H1 (cell line): ENCODE measurements around the gene SERPINB6.
"Not testable (repeated sequence)": the region's sequence is repeated elsewhere in the genome, so short reads cannot be mapped to it uniquely, and the experiment has no call there.

Experiments
- ASH2L ChIP-seq: fragments of 200-600, 300-600 bp; sonication (generic); IDR thresholded peaks from one replicate; pipeline ENCODE4 v1.7.1; 2017; ENCODE audit warnings: low read length
- ZNF274 ChIP-seq: IDR thresholded peaks from 2 replicates; pipeline ENCODE4 v1.7.0; 2012; ENCODE audit warnings: low read length, borderline replicate concordance; ENCODE audit errors: extremely low read depth
- TF ChIP-seq, protein P1 (sequence below), 3 experiments: IDR thresholded peaks; 1 replicate in 2 of 3; 2 replicates in 1 of 3; pipeline versions ENCODE4 v1.5.1 to v1.6.1; 2011; ENCODE audit warnings: low read length in 3 of 3, mild to moderate bottlenecking in 3 of 3, inconsistent platforms in 2 of 3, low read depth in 1 of 3, moderate library complexity in 1 of 3; ENCODE audit not compliant: insufficient read depth in 1 of 3; ENCODE audit errors: control extremely low read depth in 1 of 3
- TF ChIP-seq, protein P2 (sequence below): IDR thresholded peaks from 2 replicates; pipeline ENCODE4 v1.6.1; 2012; ENCODE audit warnings: inconsistent platforms

DNA sequence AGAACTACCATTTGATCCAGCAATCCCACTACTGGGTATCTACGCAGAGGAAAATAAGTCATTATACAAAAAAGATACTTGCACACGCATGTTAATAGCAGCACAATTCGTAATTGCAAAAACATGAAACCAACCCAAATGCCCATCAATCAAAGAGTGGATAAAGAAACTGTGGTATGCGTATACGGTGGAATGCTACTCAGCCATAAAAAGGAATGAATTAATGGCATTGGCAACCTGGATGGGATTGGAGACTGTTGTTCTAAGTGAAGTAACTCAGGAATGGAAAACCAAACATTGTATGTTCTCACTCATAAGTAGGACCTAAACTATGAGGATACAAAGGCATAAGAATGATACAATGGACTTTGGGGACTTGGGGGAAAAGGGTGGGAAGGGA lies 1.3 kb upstream of the SERPINB6 start:
- TF ChIP-seq, protein P1, sequence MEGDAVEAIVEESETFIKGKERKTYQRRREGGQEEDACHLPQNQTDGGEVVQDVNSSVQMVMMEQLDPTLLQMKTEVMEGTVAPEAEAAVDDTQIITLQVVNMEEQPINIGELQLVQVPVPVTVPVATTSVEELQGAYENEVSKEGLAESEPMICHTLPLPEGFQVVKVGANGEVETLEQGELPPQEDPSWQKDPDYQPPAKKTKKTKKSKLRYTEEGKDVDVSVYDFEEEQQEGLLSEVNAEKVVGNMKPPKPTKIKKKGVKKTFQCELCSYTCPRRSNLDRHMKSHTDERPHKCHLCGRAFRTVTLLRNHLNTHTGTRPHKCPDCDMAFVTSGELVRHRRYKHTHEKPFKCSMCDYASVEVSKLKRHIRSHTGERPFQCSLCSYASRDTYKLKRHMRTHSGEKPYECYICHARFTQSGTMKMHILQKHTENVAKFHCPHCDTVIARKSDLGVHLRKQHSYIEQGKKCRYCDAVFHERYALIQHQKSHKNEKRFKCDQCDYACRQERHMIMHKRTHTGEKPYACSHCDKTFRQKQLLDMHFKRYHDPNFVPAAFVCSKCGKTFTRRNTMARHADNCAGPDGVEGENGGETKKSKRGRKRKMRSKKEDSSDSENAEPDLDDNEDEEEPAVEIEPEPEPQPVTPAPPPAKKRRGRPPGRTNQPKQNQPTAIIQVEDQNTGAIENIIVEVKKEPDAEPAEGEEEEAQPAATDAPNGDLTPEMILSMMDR (IDR thresholded peaks at IDR 0.05; ENCODE audit: control extremely low read depth in 1 of 3, insufficient read depth in 1 of 3, low read depth in 1 of 3, low read length in 3 of 3), result not testable (repeated sequence)
- TF ChIP-seq, protein P2, sequence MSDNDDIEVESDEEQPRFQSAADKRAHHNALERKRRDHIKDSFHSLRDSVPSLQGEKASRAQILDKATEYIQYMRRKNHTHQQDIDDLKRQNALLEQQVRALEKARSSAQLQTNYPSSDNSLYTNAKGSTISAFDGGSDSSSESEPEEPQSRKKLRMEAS, result not testable (repeated sequence)
- TF ChIP-seq ASH2L, ZNF274: not testable (repeated sequence)
